ENCODE data around the gene C12orf56. TPM values are rescaled to one million over a fixed set of nuclear protein-coding genes. Genes with fewer than 3 reads are reported as not detected.
"Not testable (repeated sequence)": the region's sequence is repeated elsewhere in the genome, so short reads cannot be mapped to it uniquely, and the experiment has no call there.

The C12orf56 gene
- total and polyA plus RNA-seq, 2 experiments from 2014 or later: not detected

DNA sequence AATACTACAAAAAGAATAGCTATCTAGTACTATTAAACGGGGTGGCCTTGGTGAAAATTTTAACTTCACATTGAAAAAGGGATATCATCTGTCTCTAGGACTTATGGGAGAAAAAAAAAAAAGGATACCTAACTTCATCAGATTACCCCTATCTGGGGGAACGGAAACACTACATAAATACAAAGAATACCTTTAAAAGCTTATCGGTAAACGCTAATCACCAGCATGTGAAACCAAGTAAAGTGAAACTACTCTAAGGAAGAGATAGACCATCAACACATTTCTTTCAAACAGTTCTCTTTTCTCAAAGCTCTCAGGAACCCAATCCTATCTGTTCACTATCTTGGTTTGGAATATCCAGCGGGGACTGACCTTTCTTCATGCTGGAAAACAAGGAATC lies 172.0 kb downstream of the C12orf56 start:
- Histone ChIP-seq H3K4me3 (no peak overlapping the region), H3K36me3 (no peaks in the 10 kb centered on the region), H3K27me3 (no peaks in the 10 kb centered on the region), H3K27ac (no peak overlapping the region), H3K9me3 (ENCODE audit: low read depth) (no peaks in the 10 kb centered on the region), H3K4me1 (ENCODE audit: low read depth) (peaks cover 7% of the 10 kb centered on the region)
- no peak for TF ChIP-seq CTCF (IDR thresholded peaks at IDR 0.05; ENCODE audit: low read depth, low read length)
- DNase-seq (ENCODE audit: low read depth in 1 of 2, low spot score in 1 of 2): no peak

DNA sequence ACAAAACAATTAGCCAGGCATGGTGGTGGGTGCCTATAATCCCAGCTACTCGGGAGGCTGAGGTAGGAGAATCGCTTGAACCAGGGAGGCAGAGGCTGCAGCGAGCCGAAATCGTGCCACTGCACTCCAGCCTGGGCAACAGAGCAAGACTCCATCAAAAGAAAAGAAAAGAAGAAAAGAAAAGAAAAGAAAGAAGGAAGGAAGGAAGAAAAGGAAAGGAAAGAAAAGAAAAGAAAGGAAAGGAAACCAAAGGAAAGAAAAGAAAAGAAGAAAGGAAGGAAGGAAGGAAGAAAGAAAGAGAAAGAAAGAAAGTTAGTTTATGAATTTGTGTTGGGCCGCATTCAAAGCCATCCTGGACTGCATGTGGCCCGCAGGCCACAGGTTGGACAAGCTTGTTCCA lies 172.9 kb downstream of the C12orf56 start:
- not testable (repeated sequence) for H3K27ac ChIP-seq; H3K9me3 ChIP-seq (ENCODE audit: low read depth); H3K4me1 ChIP-seq (ENCODE audit: low read depth); H3K36me3 ChIP-seq; H3K4me3 ChIP-seq; DNase-seq (ENCODE audit: low read depth in 1 of 2, low spot score in 1 of 2); H3K27me3 ChIP-seq

DNA sequence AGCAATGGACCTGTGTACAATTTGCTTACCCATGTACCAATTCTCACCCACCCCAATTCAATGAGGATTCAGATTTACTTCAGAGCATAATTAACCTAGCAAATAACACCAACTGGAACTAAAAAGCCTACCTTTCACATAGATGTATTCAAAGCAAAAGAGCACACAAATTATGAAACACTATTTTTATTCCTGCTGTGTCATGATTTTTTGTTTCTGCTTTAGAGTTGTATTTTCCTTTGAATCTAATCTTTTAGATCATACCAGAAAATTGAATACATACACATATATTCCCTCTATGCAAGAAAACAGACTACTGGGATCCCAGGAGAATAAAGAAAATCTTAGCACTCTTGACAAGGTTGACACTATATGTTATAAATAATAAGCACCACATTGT lies 174.3 kb downstream of the C12orf56 start:
- H3K4me3 ChIP-seq: no peak overlapping the region
- no peaks in the 10 kb centered on the region for H3K36me3 ChIP-seq
- DNase-seq (ENCODE audit: low read depth in 1 of 2, low spot score in 1 of 2): no peak
- no peak overlapping the region for H3K27ac ChIP-seq
- H3K4me1 ChIP-seq (ENCODE audit: low read depth): peaks cover 7% of the 10 kb centered on the region
- H3K27me3 ChIP-seq: no peaks in the 10 kb centered on the region
- H3K9me3 ChIP-seq (ENCODE audit: low read depth): no peaks in the 10 kb centered on the region
- no peak for TF ChIP-seq CTCF (IDR thresholded peaks at IDR 0.05; ENCODE audit: low read depth, low read length)

Other genes with a start within 250 kb of the C12orf56 start
- gene KICS2, start 168.5 kb downstream of the C12orf56 start, total RNA-seq: 3.7 and 7.2 TPM in 2 replicates
- 0.81 and 3.5 TPM in 2 replicates for gene KICS2, start 168.5 kb downstream of the C12orf56 start, polyA plus RNA-seq
- 32.1 and 33.9 TPM in 2 replicates for gene XPOT, start 13.6 kb upstream of the C12orf56 start, total RNA-seq
- gene XPOT, start 13.6 kb upstream of the C12orf56 start, polyA plus RNA-seq: 27.6 and 50.5 TPM in 2 replicates
- 9.0 and 9.7 TPM in 2 replicates for gene TBK1, start 61.4 kb upstream of the C12orf56 start, total RNA-seq
- 15.0 and 15.8 TPM in 2 replicates for gene TBK1, start 61.4 kb upstream of the C12orf56 start, polyA plus RNA-seq
- gene RASSF3, start 219.7 kb upstream of the C12orf56 start, total RNA-seq: 16.9 and 23.6 TPM in 2 replicates
- gene RASSF3, start 219.7 kb upstream of the C12orf56 start, polyA plus RNA-seq: 3.5 and 4.8 TPM in 2 replicates